ENCODE measurements around the gene IMMP2L. TPM values are rescaled to one million over a fixed set of nuclear protein-coding genes. Genes with fewer than 3 reads are reported as not detected.

The IMMP2L gene
- total RNA-seq, 2 donors from 2014 or later = 10.5 to 17.4 TPM

DNA sequence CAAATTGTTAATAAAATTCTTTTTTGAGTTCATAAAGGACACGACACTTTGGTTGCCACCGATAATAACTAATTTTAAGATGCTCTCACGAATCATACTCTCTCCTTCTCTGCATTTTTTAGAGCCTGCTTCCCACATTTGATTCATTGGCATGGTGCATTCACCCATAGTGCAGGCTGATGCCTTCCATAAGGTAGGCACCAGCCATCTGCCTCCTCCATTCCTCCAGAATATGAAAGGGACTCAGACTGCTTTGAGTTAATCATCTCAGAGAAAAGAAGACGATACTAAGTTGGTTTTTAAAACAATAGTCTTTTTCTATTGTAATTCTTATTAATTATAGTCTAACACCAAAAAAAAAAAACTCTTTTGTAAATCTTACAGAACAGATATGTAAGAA is 505.2 kb downstream of the IMMP2L start:
- Histone ChIP-seq H3K4me1 (no peaks in the 10 kb centered on the region), H3K27ac (no peak overlapping the region), H3K27me3 (no peaks in the 10 kb centered on the region), H3K4me3 (no peak overlapping the region), H3K9me3 (no peaks in the 10 kb centered on the region), H3K36me3 (replicated peaks in 1 of 2; ENCODE audit: insufficient read depth in 1 of 2, low read depth in 2 of 2) (no peaks in the 10 kb centered on the region)
- no peak for DNase-seq
- no peak for TF ChIP-seq POLR2A (IDR thresholded peaks at IDR 0.05)
- intact Hi-C loops (cut with DNase I) = no loop called here
- ATAC-seq = no peak
- 89 to 91% methylated on average over 4 of the region's 4 CpGs for WGBS, 2 donors

DNA sequence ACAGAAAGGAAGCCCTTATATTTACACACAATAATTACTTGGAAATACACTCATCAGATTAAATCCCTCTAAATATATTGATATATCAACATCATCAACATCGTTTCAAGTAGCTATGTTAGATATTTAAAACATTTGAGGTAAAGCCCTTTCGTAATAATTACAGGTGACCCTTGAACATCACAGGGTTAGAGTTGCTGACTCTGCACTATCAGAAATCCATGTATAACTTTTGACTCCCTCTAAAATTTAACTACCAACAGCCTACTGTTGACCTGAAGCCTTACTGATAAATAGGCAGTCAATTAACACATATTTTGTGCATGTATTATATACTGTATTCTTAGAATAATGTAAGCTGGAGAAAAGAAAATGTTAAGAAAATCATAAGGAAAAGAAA is 505.9 kb downstream of the IMMP2L start:
- DNase-seq (no peak), ATAC-seq (no peak)
- H3K27me3 ChIP-seq = no peaks in the 10 kb centered on the region
- intact Hi-C loops (cut with DNase I) = no loop called here
- no peaks in the 10 kb centered on the region for H3K4me1 ChIP-seq
- WGBS, 2 donors = 93 to 95% methylated on average over 2 of the region's 2 CpGs
- no peak overlapping the region for H3K27ac ChIP-seq
- H3K9me3 ChIP-seq = no peaks in the 10 kb centered on the region
- no peak overlapping the region for H3K4me3 ChIP-seq
- no peaks in the 10 kb centered on the region for H3K36me3 ChIP-seq (replicated peaks in 1 of 2; ENCODE audit: insufficient read depth in 1 of 2, low read depth in 2 of 2)
- no peak for TF ChIP-seq POLR2A (IDR thresholded peaks at IDR 0.05)
- TF ChIP-seq, protein P1, sequence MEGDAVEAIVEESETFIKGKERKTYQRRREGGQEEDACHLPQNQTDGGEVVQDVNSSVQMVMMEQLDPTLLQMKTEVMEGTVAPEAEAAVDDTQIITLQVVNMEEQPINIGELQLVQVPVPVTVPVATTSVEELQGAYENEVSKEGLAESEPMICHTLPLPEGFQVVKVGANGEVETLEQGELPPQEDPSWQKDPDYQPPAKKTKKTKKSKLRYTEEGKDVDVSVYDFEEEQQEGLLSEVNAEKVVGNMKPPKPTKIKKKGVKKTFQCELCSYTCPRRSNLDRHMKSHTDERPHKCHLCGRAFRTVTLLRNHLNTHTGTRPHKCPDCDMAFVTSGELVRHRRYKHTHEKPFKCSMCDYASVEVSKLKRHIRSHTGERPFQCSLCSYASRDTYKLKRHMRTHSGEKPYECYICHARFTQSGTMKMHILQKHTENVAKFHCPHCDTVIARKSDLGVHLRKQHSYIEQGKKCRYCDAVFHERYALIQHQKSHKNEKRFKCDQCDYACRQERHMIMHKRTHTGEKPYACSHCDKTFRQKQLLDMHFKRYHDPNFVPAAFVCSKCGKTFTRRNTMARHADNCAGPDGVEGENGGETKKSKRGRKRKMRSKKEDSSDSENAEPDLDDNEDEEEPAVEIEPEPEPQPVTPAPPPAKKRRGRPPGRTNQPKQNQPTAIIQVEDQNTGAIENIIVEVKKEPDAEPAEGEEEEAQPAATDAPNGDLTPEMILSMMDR (IDR thresholded peaks at IDR 0.05) = no peak

DNA sequence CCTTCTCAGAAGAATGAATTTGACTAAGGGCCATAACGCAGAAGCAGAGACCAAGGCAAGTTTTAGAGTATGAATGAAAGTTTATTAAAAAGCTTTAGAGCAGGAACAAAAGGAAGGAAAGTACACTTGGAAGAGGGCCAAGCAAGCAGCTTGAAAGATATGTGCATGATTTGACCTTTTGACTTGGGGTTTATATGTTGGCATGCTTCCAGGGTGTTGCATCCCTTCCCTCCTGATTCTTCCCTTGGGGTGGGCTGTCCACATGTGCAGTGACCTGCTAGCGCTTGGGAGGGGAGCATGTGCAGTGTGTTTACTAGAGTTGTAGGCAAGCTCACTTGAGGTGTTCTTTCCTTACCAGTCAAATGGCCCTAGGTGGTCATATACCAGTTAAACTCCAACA is 509.3 kb downstream of the IMMP2L start:
- 95 to 99% methylated on average over 2 of the region's 2 CpGs for WGBS, 2 donors
- no peak for TF ChIP-seq POLR2A (IDR thresholded peaks at IDR 0.05)
- TF ChIP-seq, protein P1 (IDR thresholded peaks at IDR 0.05) = no peak
- ATAC-seq (no peak), DNase-seq (no peak)
- no peak overlapping the region for H3K27ac ChIP-seq
- H3K4me3 ChIP-seq = no peak overlapping the region
- H3K36me3 ChIP-seq (replicated peaks in 1 of 2; ENCODE audit: insufficient read depth in 1 of 2, low read depth in 2 of 2) = no peaks in the 10 kb centered on the region
- no peaks in the 10 kb centered on the region for H3K27me3 ChIP-seq
- no peaks in the 10 kb centered on the region for H3K9me3 ChIP-seq
- intact Hi-C loops (cut with DNase I) = no loop called here
- no peaks in the 10 kb centered on the region for H3K4me1 ChIP-seq

DNA sequence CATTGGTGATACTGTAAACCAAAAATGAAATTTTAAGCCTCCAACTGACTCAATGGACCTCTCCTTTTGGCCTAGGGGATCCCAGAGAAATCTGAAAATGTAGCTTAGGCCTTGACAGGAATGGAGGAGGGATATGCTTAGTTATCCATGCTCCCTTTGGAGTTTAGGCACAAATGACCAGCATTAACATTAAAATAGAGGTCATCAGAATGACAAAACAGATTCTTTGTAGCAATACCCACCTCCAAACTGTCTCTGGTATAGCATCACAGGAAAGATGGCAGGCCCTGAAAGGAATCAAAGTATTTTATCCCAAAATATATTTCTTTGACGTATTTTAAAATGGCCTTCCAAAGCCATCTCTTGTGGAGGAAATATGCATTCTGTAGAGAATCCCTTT is 510.5 kb downstream of the IMMP2L start:
- ATAC-seq (no peak), DNase-seq (no peak)
- Histone ChIP-seq H3K4me3 (no peak overlapping the region), H3K36me3 (replicated peaks in 1 of 2; ENCODE audit: insufficient read depth in 1 of 2, low read depth in 2 of 2) (no peaks in the 10 kb centered on the region), H3K27me3 (no peaks in the 10 kb centered on the region), H3K4me1 (no peaks in the 10 kb centered on the region), H3K27ac (no peak overlapping the region), H3K9me3 (no peaks in the 10 kb centered on the region)
- TF ChIP-seq POLR2A (IDR thresholded peaks at IDR 0.05) = no peak
- TF ChIP-seq, protein P1 (IDR thresholded peaks at IDR 0.05) = no peak
- intact Hi-C loops (cut with DNase I) = no loop called here
- 97 to 100% methylated on average over 1 of the region's 1 CpG for WGBS, 2 donors

DNA sequence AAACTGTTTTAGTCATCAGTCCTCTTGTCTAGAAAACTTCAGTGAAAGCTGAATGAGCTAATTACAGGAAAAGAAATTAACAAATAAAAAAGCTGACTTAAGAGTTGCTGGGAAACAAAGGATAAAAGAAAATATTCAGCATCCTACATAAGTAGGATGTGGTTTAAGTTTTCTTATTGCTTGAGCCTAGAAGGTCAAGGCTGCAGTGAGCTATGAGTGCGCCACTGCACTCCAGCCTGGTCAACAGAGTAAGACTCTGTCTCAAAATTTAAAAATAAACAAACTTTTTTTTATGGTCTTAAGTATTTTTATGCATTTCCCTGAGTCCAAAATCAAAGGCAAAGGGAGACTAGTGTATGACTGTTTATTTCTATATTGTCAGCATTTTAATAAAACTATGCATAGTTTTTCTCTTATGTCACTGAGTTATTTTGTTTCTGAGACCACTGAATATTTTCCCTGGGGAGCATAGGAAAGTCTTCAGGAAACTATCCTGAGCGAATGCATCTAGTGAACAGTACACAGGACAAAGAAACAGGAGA is 511.3 kb downstream of the IMMP2L start:
- no peaks in the 10 kb centered on the region for H3K4me1 ChIP-seq
- DNase-seq (no peak), ATAC-seq (no peak)
- no peak overlapping the region for H3K4me3 ChIP-seq
- H3K27me3 ChIP-seq = no peaks in the 10 kb centered on the region
- H3K27ac ChIP-seq = no peak overlapping the region
- no peaks in the 10 kb centered on the region for H3K36me3 ChIP-seq (replicated peaks in 1 of 2; ENCODE audit: insufficient read depth in 1 of 2, low read depth in 2 of 2)
- H3K9me3 ChIP-seq = no peaks in the 10 kb centered on the region
- no peak for TF ChIP-seq POLR2A (IDR thresholded peaks at IDR 0.05)
- TF ChIP-seq, protein P1 (IDR thresholded peaks at IDR 0.05) = no peak
- WGBS, 2 donors = 75 to 80% methylated on average over 2 of the region's 2 CpGs
- intact Hi-C loops (cut with DNase I) = no loop called here

Data from body of pancreas (tissue), 4 donors.